ENCODE measurements around the gene HAAO.
A peak's percentile ranks its signal among the peaks of the same experiment; 100 is the strongest.

HAAO gene

DNA sequence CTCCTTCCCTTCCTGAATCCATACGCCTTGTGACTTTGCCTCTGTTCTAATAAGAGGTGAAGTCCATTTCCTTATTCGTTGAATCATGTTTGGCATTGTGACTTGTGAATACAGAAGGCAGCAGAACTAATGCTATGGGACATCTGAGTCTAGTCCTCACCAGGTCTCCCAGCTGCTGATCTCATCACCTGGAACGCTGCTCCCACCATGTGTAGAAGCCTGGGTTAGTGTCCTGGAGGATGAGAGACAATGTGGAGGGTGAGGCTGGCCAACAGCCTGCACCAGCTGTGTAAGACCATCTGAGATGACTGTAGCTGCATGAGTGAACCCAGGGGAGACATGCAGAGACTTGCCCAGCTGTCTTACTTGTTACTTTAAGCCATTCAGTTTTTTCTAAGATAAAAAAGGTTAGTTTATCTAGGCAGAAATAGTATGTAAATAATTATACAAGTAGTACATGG is 3.5 kb upstream of the HAAO start:
- DNase-seq (ENCODE audit: low read depth, low spot score): no peak
- no peak overlapping the region for H3K4me3 ChIP-seq (ENCODE audit: low read length)

DNA sequence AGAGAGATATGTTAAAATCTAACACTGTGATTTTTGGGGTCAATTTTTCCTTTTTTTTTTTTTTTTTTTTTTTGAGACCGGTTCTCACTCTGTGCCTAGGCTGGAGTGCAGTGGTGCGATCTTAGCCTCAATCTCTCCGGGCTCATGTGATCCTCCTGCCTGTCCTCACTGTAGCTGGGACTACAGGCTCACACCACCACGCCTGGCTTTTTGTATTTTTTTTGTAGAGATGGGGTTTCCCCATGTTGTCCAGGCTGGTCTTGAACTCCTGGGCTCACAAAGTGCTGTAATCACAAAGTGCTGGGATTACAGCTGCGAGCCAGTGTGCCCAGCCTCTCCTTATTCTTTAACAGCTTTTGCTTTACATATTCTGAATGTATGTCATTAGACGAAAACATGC is 2.9 kb upstream of the HAAO start:
- H3K4me3 ChIP-seq (ENCODE audit: low read length): no peak overlapping the region
- DNase-seq (ENCODE audit: low read depth, low spot score): no peak

DNA sequence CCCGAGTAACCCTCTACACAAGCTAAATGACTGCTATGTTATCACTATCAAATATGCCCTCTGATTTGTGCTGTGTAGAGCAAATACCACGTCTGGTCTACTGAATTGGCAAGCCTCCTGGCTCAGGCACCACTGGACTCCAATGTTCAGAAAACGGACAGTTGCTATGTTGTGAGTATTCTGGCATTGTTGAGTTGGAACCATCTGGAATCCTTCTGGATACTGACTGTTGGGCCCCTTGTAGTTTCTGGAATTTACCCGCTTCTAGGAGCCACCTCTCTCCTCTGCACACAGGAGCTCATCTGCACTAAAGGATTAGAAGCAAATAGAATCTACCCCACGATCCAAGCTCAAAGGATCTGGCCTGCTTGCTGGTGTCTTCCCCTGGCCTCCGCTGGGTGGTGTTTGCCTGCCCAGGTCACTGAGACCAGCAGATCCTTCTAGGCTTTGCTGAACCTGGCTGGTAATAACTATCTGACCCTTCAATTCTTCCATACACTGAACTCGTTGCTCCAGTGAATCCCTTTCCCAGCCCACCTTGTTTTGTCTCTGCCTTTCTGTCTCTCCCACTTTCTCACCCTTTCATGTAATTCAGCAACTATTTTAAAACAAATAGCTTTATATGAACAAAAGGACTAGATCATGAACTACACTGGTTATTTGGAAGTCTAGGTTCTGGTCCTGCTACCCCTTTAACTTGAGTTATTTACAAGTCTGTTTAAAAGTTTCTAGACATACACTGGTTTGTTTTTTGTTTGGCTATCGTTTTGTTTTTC is 2.1 kb upstream of the HAAO start:
- no peak for DNase-seq (ENCODE audit: low read depth, low spot score)
- no peak overlapping the region for H3K4me3 ChIP-seq (ENCODE audit: low read length)

DNA sequence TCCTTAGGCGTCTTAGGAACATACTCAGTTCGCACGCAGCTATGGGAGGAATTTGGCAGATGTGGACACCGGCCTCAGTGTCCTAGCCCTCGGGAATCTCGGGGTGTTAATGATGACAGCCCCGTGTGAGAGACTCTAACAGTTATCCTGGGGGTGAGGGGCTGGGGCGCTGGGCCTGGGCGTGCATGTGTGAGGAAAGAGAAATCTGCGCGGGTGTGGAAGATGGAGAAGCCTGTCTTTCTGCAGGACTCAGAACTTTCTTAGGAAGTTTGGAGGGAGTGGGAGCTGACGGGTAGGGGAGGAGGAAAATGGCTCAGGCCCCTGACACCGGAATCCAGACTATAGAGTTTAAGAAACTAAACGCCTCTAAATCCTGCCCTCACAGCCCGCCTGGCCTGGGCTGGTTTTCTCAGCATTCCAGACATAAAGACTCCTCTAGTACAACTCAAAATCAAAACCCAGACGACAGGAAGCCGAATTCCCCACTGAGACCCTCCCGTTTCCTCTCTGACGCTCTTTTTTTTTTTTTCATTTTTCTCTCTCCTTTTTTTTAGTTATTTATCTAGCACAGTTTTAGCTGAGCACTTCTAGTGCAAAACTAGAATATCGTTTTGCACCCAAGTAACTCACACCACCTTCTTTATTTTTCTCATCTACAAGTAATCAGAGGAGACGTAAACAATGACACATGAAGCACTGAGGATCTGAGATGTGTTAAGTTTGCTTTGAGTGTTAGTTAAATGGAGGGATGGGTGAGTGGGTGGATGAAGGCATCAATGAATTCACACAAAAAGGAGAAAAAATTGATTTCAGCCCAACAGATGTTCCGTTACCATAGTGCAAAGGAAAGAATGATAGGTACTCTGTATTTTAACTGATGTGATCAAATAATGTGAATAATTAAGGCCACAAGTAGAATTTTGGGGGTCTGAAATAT is 1.2 kb upstream of the HAAO start:
- no peak overlapping the region for H3K4me3 ChIP-seq (ENCODE audit: low read length)

DNA sequence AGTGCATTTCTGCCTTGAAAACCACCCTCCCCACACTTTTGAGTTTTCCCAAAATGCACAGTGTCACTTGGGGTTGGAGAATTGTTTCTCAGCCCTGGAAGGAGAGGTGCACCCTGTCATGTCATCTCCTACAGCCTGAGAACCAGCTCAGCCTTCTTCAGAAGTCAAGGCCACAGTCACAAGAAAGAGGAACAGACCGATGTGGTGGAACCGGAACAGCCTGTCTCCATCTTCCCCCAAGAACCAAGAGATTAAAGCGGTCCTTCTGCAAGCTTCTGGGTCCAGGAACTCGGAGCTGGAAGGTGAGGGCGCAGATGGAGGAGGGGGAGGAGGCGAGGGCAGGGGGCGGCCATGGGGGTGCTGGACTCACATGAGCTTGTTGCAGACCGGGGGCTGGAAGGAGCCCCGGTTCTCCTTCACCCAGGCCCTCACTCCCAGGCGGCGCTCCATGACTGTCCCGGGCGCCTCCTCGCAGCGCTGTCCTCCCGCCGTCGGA is 248 bp downstream of the HAAO start:
- DNase-seq (ENCODE audit: low read depth, low spot score): no peak
- no peak overlapping the region for H3K4me3 ChIP-seq (ENCODE audit: low read length)

More for the DNA sequence above, 1.2 kb upstream of the HAAO start:
- no peak for DNase-seq (ENCODE audit: low read depth, low spot score)

DNA sequence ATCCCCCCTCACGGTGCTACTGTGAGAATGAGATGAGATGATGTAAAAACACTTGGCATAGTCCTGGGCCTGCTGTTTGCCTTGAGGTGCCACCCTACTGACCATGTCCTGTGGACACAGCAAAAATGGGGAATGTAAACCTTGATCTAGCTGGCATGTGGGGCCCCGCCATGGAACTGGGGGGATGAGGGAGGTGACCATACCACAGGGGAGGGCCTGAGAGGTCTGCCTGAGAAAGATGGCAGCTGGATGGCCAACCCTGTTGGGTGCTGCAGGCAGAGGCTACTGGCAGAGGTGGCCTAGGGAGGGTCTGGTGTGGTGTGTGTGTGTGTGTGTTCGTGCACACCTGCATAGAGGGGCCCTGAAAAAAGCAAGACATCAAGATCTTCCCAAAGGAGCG is 777 bp downstream of the HAAO start:
- H3K4me3 ChIP-seq (ENCODE audit: low read length): no peak overlapping the region

DNA sequence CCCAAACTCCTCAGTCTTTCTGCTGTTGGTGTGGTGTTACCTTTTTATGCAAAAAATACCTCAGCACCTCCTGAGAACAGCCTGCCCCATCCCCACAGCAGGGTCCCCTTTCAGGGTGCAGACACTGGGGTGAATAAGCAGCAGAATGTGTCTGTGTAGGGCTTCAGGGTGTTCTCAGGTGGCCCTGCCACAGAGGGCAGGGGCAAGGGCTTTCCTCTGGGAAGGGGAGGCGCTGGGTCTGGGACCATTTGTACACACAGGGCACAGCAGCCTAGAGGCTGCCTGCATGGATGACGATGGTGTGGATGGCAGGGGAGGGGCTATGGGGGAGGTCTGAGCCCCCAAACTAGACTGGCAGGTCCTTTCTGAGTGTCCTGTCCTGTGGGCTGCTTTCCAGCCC is 2.6 kb downstream of the HAAO start:
- H3K4me3 ChIP-seq (ENCODE audit: low read length): no peak overlapping the region
- no peak for DNase-seq (ENCODE audit: low read depth, low spot score)

More for the DNA sequence above, 777 bp downstream of the HAAO start:
- DNase-seq (ENCODE audit: low read depth, low spot score): no peak

DNA sequence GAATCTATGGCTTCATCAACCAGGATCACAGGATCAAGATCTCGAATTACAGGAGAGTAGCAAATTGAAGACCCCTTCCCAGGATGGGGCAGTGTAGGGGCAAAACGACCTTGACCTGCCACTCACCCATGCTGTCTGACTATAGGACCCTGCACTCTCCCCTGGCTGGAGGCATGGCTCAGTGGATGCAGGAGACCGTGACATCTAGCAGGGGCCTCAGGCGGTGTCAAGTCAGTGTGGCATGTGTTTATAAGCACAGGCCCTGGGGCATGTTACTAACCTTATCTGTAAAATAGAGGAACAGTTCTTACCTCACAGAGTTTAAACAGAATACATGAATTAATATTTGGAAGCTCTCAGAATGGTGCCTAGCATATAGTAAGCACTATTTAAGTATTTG is 3.5 kb downstream of the HAAO start:
- no peak for DNase-seq (ENCODE audit: low read depth, low spot score)
- no peak overlapping the region for H3K4me3 ChIP-seq (ENCODE audit: low read length)

DNA sequence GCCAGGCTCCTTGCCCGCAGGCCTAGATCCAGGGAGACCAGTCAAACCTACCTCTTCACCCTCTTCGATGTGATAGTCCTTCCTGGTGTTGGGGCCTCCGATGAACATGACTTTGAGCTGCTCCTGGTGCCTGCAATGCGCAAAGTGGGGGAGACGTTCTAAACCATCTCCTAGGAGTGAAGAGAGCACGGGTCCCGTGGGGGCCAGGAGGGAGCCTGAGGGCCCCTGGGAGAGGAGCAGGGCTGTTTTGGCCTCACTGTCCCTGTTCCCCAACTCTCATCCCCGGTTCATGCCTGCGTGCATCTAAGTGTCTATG is 3.9 kb downstream of the HAAO start:
- no peak for DNase-seq (ENCODE audit: low read depth, low spot score)
- no peak overlapping the region for H3K4me3 ChIP-seq (ENCODE audit: low read length)

DNA sequence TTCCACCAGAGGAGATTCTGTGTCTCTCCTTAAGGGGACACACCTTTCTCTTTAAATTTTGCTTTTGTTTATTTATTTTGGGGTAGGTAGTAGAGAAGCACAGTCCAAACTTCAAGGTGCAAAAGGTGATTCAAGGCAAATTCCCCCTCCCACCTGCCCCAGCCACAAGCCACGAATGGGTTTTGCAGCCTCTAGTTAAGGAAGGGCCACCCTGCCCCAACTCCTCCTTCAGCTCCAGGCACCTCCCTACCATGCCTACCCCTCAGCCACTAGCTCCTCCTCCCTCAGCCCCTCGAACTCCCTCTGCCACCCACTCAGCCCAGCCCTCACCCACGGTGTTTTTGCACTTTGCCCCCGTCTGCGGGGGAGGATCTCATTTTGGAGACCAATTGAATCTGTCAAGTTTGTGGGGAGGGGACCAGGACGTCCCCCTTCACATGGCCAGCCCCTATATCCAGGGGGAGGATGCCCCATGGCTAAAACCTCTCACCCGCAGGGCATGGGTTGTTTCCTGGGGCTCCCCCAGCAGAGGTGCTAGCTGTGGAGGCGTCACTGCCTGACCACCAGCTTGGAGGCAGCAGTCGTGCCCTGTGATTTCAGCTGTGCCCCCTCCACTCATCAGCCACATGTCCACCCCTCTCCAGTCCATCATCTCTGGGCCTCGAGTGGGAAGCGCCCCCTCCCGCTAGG is 4.5 kb downstream of the HAAO start:
- DNase-seq (ENCODE audit: low read depth, low spot score): no peak
- no peak overlapping the region for H3K4me3 ChIP-seq (ENCODE audit: low read length)

DNA sequence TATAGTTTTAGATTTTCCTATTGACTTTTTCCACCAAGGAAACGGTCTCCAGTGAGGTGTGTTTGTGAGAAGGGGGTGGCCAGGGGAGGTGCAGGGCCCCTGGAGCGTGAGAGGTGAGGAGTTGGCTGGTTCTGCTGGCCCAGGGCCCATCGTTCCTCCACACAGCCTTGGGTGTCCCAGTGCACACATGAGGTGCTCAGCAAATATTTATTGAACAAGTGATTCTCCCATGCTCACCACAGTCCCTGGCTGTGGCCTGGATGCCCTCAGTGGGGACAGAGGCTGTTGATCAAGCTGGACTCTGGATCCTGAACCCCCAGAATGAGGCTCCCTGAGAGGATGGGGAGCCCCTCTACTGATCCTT is 5.0 kb downstream of the HAAO start:
- no peak for DNase-seq (ENCODE audit: low read depth, low spot score)
- no peak overlapping the region for H3K4me3 ChIP-seq (ENCODE audit: low read length)

DNA sequence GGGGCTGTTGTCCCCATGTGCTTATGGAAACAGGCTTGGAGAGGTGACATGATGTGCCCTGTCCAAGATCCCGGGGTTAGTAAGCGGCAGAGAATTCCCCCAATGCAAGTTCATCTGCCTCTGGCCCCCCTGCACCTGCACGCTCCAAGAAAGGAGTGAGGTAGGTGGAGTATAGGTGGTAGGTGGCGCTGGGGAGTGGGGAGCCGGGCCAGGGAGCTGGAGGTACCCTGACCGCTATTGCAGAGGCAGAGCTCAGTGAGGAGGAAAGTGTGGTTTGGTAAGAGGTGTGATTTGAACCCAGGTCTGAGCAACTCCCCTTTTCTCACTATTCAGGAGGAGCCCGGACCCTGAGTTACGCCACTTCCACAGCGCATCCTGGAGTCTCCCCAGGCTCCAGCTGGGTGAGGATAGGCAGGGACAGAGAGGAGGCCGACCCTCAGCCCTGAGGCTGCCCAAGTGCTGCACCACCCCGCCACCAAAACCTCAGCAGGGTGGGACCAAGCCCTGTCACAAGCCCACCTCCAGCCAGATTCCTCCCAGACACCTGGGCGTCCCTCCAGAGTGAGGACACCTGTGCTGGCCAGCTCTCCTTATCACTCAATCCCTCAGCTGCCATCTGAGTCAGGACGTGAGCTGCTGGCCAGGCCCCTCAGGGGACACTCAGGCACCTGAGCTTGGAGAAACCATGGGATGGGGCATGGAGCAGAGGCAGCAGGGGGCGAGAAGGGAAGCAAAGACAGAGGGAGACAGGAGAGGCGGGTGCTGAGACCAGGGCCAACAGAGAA is 5.6 kb downstream of the HAAO start:
- no peak for DNase-seq (ENCODE audit: low read depth, low spot score)
- no peak overlapping the region for H3K4me3 ChIP-seq (ENCODE audit: low read length)

DNA sequence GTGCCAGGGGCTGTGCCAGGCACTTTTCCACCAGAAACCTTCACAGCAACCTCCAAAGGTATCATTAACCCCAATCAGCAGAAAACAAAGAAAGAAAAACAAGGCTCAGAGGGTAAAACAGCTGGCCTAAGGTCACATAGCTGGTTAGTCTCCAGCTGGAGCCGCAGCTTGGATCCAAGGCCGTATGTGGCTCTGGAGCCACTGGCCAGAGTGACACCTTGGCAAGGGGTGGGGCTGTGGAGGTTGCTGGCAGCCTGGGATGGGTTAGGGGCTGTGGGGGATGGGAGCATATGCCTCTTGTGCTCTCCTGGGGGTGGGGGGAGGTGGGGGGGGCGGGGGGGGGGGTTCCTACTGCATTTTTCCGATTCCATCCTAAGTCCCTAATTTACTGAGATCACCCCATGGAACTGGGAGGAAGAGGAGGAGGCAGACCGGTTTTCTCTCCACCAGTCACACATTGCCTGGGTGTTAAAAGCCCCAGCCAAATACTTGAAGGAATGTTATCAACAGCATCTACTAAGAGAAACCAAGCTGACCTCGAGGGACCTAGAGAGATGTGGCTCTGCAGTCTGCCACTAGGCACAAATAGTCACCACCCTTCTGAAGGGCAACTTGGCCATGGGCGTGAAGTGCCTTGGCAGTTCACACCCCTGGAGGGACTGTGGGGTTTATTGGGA is 8.0 kb downstream of the HAAO start:
- no peak for DNase-seq (ENCODE audit: low read depth, low spot score)
- H3K4me3 ChIP-seq (ENCODE audit: low read length): no peak overlapping the region

DNA sequence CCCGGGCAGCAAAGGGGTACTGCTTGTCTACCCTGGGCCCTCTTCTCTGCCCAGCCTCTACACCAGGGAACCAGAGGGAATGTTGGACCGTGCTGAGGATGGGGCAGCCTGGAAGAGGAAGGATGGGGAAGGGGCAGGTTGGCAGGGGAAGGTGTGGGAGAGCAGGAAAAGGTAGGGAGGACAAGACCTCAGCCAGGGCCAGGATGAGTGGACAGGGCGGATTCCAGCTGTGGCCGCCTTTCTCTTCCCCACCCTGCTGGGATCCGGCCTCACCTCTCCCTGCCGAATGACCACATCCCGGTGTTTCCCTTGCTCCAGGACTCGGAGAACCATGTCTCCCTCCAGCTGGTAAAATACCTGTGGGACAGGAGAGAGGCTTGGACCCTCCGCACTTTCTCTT is 8.9 kb downstream of the HAAO start:
- no peak for DNase-seq (ENCODE audit: low read depth, low spot score)

DNA sequence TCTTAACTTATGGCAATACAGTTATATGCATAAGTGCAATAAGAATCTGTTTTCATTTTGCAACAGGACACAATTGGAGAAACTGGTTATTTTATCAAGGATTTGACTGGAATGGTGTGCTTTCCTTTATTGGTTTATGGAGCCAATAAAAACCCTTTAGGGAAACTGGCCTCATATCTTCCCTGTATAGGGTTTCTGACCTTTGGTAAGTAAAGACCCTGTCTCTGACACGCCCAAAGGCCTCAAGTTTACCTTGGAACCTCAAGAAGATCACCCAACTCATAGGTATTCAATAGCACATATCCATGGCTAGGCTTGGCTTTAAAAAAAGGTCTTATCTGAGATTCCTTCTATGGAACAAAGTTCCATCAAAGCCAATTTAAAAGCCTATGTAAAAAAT is 11.2 kb downstream of the HAAO start:
- no peak for DNase-seq (ENCODE audit: low read depth, low spot score)
- no peak overlapping the region for H3K4me3 ChIP-seq (ENCODE audit: low read length)

More for the DNA sequence above, 8.9 kb downstream of the HAAO start:
- H3K4me3 ChIP-seq (ENCODE audit: low read length): no peak overlapping the region

DNA sequence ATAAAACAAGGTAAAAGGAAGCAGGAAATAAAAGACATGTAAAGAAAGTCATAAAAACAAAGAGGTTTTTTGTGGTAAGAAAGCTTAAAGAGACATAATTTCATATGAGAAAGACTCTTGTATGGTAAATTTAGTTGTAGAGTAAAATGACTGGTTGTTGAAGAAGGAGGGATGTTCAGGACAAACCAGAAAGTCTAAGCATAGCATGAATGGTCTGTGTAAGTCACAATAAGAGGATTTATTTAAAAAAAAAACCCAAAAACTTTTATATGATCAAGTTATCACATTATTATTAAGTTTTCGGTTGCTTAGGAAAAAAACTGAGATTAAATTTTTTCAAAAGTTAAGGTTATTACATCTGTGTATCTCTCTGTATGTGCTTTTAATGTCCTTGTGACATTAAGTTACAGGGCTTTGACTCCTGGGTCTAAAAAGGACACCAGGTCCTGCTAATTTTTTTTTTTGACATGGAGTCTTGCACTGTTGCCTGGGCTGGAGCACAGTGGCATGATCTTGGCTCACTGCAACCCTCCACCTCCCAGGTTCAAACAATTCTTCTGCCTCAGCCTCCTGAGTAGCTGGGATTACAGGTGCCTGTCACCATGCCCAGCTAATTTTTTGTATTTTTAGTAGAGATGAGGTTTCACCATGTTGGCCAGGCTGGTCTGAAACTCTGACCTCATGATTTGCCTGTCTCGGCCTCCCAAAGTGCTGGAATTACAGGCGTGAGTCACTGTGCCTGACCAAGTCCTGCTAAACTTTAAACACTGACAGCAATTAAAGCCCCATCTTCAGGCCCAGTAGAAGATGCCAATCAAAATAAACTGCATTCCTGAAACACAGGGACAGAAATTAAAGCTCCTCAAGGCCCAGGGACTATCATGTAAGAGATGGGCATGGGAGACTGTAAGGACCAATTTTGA is 14.2 kb downstream of the HAAO start:
- no peak overlapping the region for H3K4me3 ChIP-seq (ENCODE audit: low read length)
- DNase-seq (ENCODE audit: low read depth, low spot score): no peak

DNA sequence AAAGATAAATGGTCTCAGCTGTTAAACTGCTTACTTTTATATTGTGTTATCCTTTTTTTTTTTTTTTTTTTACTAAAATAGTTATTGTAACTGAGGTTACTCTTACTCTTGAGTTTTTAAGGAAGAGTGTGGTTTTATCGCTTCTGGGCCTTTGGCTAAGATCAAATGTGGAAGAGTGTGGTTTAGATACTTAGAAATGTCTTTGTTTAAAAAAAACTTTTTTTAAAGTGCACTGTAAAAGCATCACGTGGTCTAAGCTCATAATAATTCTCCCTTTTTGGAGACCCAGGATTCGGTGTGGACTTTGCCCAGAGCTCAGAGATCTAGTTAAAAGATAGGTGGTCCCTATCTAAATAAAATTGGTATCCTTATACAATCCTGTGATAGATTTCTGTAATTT is 16.6 kb downstream of the HAAO start:
- peak; percentile 38 for DNase-seq (ENCODE audit: low read depth, low spot score)
- no peak overlapping the region for H3K4me3 ChIP-seq (ENCODE audit: low read length)

DNA sequence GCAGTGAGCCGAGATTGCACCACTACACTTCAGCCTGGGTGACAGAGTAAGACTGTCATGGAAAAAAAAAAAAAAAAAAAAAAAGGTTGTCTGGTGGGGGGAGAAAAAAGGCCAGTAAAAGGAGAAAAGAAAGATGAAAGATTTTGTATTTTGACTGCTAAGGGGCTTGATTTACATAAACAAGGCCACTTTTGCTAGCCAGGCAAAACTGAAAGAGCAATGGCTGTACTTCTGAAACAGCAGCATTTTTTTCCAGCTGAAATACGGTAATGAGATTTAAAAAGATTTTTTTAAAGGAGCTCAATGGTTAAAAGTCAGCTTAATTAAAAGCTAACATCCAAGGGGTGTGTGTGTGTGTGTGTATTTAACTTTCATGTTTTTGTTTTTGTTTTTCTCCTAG is 17.2 kb downstream of the HAAO start:
- no peak overlapping the region for H3K4me3 ChIP-seq (ENCODE audit: low read length)
- DNase-seq (ENCODE audit: low read depth, low spot score): no peak

Data from Jurkat, Clone E6-1 (cell line).